Colonic mucosa (tissue), 4 donors: ENCODE results near the gene USP47. TPM values are rescaled to one million over a fixed set of nuclear protein-coding genes. Genes with fewer than 3 reads are reported as not detected.

Source experiments
- DNase-seq: peaks from one replicate; pipeline ENCODE4 v3.0.0-alpha.2; 2020
- H3K27ac ChIP-seq: fragments of 200-600 bp; one replicate; pipeline ENCODE4 v1.8.0; 2021
- H3K27me3 ChIP-seq: fragments of 200-600 bp; one replicate; pipeline ENCODE4 v1.8.0; 2021
- H3K36me3 ChIP-seq: fragments of 200-600 bp; one replicate; pipeline ENCODE4 v1.8.0; 2021
- H3K4me1 ChIP-seq: fragments of 200-600 bp; one replicate; pipeline ENCODE4 v1.8.0; 2021; ENCODE audit warnings: mild to moderate bottlenecking
- H3K4me3 ChIP-seq: fragments of 200-600 bp; one replicate; pipeline ENCODE4 v1.8.0; 2021
- H3K9ac ChIP-seq, 2 donors: one replicate each; pipeline ENCODE4 v1.7.0; 2013; ENCODE audit warnings: control low read depth in 2 of 2, low read depth in 2 of 2, low read length in 2 of 2
- H3K9me3 ChIP-seq: fragments of 200-600 bp; one replicate; pipeline ENCODE4 v1.8.0; 2021
- intact Hi-C: fragments of 100-400 bp; cut with DNase I; formaldehyde crosslinking; loops from one replicate; pipeline ENCODE4 v1.14.1; 2022
- total RNA-seq, 2 donors: library from RNA; stranded (reverse); fragmentation: NEBNext Ultra II Directional in 1 of 2; extraction: Animal tissue kit (Norgen Biotek cat#: 25700) in 1 of 2; gene quantifications; one replicate each; pipeline ENCODE4 v1.2.1, GENCODE V29; 2021
- TF ChIP-seq, protein P1 (sequence below): fragments of 200-600 bp; IDR thresholded peaks from one replicate; pipeline ENCODE4 v1.8.0; 2022; ENCODE audit warnings: antibody characterized with exemption, mild to moderate bottlenecking
- donor health status: healthy.
- donor health status: DM: no; HTN: no; CAD: no.
- donor health status: DM: no; HTN: no; CAD: no.

The USP47 gene
- total RNA-seq, 2 donors from 2014 or later, result 31.3 to 40.3 TPM

DNA sequence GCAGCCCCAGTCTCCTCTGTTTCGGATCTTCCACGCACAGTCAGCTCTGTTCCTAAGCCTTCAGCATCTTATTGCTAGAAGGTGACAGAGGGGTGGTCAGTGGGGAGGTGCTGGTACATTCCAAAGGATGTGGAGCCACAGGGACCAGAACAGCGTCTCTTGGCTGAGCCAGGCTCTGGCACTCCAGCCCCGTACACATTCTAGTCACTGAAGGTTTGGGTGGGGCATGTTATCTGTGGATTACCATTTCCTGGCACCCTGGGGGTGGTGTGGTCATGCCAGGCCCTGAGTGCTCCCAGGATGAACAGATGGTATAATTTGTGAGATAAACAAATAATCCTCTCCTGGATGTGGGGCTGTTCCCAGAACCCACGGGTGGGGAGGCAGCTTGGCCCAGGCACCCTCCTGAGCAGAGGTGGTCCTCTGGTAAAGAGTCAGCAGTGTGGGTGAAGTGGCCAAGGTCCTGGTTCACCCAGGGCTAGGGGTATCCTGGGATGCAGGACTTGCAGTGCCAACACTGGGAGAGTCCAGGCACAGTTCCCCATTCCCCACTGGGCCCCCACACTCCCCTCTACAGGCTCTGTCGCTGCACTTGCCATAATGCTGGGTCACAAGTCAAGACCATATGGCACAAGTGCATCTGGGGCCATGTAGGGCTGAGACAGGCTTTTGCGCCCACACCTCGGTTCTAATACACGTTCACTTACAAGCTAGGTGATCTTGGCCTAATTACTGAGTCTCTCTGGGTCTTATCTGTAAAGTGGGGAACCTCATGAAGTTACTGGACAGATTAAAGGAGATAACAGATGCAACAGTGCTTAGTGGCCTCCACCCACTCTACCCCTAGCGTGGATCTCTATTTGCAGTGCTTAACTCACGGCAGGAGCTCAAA, 133.7 kb downstream of the USP47 start:
- intact Hi-C loops, result no loop called here
- no peaks in the 10 kb centered on the region for H3K36me3 ChIP-seq
- TF ChIP-seq, protein P1, sequence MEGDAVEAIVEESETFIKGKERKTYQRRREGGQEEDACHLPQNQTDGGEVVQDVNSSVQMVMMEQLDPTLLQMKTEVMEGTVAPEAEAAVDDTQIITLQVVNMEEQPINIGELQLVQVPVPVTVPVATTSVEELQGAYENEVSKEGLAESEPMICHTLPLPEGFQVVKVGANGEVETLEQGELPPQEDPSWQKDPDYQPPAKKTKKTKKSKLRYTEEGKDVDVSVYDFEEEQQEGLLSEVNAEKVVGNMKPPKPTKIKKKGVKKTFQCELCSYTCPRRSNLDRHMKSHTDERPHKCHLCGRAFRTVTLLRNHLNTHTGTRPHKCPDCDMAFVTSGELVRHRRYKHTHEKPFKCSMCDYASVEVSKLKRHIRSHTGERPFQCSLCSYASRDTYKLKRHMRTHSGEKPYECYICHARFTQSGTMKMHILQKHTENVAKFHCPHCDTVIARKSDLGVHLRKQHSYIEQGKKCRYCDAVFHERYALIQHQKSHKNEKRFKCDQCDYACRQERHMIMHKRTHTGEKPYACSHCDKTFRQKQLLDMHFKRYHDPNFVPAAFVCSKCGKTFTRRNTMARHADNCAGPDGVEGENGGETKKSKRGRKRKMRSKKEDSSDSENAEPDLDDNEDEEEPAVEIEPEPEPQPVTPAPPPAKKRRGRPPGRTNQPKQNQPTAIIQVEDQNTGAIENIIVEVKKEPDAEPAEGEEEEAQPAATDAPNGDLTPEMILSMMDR, result no peak
- H3K27me3 ChIP-seq, result no peaks in the 10 kb centered on the region
- H3K4me3 ChIP-seq, result no peak overlapping the region
- no peak overlapping the region for H3K9ac ChIP-seq
- H3K27ac ChIP-seq, result no peak overlapping the region
- H3K4me1 ChIP-seq, result peaks cover 8% of the 10 kb centered on the region
- no peak for DNase-seq
- H3K9me3 ChIP-seq, result no peaks in the 10 kb centered on the region

DNA sequence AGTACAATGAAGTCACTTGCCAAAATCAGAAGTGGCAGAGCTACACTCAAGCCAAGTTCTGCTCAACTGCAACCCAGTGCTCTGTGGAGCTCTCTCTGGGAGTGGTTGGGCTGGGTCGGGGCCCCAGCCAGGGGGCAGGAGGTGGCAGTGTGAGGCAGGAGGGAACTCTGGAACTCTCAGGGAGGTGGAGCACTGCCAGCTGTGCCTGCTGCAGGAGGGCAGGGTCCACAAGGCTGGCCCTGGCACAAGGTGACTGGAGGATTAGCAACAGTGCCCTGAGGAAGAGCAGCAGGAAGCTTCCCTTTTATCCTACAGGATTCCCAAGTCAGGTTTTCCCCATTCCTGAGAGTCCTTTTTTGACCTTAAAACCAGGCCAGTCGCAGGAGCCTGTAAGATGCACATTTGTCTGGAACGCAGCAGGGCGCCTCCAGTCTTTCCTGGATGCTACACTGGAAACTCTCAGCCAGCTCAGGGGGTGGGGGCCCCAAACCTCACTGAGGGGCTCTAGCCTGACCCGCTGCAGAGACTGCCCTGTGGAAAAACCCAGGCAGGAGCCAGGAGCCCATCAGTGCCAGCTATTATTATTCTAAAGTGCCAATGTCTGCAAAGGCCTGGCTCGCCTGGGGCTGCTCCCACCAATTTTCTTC, 134.8 kb downstream of the USP47 start:
- H3K9me3 ChIP-seq, result no peaks in the 10 kb centered on the region
- H3K4me3 ChIP-seq, result no peak overlapping the region
- no peak overlapping the region for H3K9ac ChIP-seq
- no peaks in the 10 kb centered on the region for H3K27me3 ChIP-seq
- no peaks in the 10 kb centered on the region for H3K36me3 ChIP-seq
- H3K4me1 ChIP-seq, result peaks cover 8% of the 10 kb centered on the region
- no peak overlapping the region for H3K27ac ChIP-seq
- intact Hi-C loops, result no loop called here
- TF ChIP-seq, protein P1, result no peak
- DNase-seq, result peak; percentile 33

DNA sequence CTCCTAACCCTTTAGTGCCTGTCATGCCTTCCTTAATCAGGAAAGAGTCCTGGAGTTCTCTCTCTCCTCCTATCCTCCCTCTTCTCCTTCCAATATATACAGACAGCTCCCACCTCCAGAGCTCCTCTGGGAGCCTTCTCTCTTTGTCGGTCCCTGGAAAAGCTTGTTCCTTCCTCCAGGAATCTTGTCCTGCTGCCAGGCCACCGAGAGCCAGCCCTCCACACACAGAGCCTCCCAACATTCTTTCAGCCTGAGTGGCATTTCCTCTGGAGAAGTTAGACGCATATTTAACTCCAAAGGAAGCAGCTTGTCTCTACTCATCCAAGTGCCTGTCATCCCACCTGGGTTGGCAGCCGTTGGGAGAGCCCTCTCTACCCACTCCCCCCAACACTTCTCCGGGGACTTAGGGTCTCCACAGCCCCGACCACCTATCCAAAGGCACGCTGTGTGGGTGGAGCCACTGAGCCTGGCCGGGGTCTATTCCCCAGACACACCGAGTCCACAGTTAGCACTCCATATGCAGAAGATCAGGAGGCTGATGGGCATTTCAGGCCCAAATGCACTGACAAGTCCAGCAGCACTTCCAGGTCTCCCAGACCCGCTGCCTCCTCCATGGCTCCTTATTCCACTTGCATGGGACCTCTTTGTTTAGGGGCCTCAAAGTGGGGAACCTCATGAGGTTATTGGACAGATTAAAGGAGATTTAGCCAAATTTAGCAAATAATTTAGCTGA, 135.6 kb downstream of the USP47 start:
- no peak for DNase-seq
- no peak overlapping the region for H3K27ac ChIP-seq
- TF ChIP-seq, protein P1, result no peak
- intact Hi-C loops, result no loop called here
- H3K9me3 ChIP-seq, result no peaks in the 10 kb centered on the region
- H3K4me3 ChIP-seq, result no peak overlapping the region
- no peaks in the 10 kb centered on the region for H3K36me3 ChIP-seq
- H3K27me3 ChIP-seq, result no peaks in the 10 kb centered on the region
- peaks cover 8% of the 10 kb centered on the region for H3K4me1 ChIP-seq
- no peak overlapping the region for H3K9ac ChIP-seq

DNA sequence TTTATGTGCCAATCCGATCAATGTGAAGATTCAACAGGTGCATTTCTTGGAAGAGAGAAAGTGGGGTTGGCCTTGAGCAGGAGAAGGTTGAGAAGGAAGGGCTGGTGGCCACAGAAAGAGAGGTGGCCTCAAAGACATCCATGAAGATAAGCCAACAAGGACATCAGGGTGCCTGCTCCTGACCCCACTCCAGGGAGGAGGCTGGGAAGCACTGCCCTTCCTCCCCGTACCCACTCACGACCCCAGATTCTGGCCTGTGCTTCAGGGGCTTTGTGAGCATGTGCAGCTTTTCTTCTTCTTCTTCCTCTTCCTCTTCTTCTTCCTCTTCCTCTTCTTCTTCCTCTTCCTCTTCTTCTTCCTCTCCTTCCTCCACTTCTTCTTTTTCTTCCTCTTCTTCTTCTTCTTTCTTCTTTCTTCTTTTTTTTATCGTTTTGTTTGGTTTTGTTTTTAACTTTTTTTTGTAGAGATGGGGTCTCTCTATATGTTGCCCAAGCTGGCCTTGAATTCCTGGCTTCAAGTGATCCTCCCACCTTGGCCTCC, 136.4 kb downstream of the USP47 start:
- TF ChIP-seq, protein P1, result no peak
- DNase-seq, result no peak
- H3K4me3 ChIP-seq, result no peak overlapping the region
- peaks cover 6% of the 10 kb centered on the region for H3K4me1 ChIP-seq
- H3K36me3 ChIP-seq, result no peaks in the 10 kb centered on the region
- H3K27me3 ChIP-seq, result no peaks in the 10 kb centered on the region
- H3K9ac ChIP-seq, result no peak overlapping the region
- peak overlapping the region; percentile 11 for H3K27ac ChIP-seq
- intact Hi-C loops, result no loop called here
- no peaks in the 10 kb centered on the region for H3K9me3 ChIP-seq

DNA sequence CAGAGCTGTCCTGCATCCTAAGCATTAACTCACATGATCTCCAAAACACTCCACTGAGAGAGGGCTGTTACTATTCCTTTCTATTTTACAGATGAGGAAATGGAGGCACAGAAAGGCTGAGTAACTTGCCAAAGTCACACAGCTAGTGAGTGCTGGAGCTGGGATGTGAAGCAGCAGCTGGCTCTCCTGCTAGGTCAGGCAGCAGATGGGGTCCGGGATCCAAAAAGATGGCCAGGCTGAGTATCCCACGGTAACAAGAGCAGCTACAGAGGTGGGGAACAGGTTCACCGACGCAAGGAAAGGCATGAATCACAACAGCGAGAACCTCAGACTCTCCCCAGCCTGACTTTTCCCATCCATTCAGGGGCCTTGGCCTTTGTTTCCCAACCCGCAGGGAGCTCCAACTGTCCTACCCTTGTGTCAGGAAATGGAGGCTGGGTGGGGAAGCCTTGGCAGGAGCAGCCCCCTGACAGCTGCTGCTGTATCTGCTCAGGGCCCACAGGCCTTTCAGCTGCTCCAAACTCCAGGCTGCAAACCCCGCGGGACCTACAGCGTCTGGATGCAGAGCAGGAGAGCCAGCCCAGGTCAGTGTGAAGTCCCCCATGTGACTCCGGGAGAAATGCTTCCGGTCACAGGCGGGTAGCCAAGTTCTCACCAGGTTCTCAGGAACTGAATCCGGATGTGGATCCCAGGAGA, 137.2 kb downstream of the USP47 start:
- Histone ChIP-seq H3K9me3 (no peaks in the 10 kb centered on the region), H3K4me1 (peaks cover 4% of the 10 kb centered on the region), H3K4me3 (no peak overlapping the region), H3K9ac (peak overlapping the region in 1 of 2 donors; percentile 29), H3K27ac (peak overlapping the region; percentile 11), H3K36me3 (no peaks in the 10 kb centered on the region), H3K27me3 (no peaks in the 10 kb centered on the region)
- TF ChIP-seq, protein P1, result no peak
- DNase-seq, result peak; percentile 36
- intact Hi-C loops, result no loop called here
